BLaER1 (cell line): ENCODE data around the gene ZNF407.

Experiments
- H3K27ac ChIP-seq: shearing (Covaris generic); formaldehyde crosslinking; 2 replicates; pipeline ENCODE4 v1.8.1; 2022
- H3K27me3 ChIP-seq: shearing (Covaris generic); formaldehyde crosslinking; 2 replicates; pipeline ENCODE4 v1.8.1; 2022
- H3K36me3 ChIP-seq: shearing (Covaris generic); formaldehyde crosslinking; 2 replicates; pipeline ENCODE4 v1.8.1; 2022
- H3K4me1 ChIP-seq: shearing (Covaris generic); formaldehyde crosslinking; 2 replicates; pipeline ENCODE4 v1.8.1; 2022
- H3K4me2 ChIP-seq: shearing (Covaris generic); formaldehyde crosslinking; 2 replicates; pipeline ENCODE4 v1.8.1; 2022
- H3K4me3 ChIP-seq: shearing (Covaris generic); formaldehyde crosslinking; 2 replicates; pipeline ENCODE4 v1.8.1; 2022
- H3K9ac ChIP-seq: shearing (Covaris generic); formaldehyde crosslinking; 2 replicates; pipeline ENCODE4 v1.8.1; 2022
- H3K9me3 ChIP-seq: shearing (Covaris generic); formaldehyde crosslinking; 2 replicates; pipeline ENCODE4 v1.8.1; 2022
- H4K20me1 ChIP-seq: shearing (Covaris generic); formaldehyde crosslinking; 2 replicates; pipeline ENCODE4 v1.8.1; 2022
- Cebpa-rat ChIP-seq: shearing (Covaris generic); IDR thresholded peaks from 2 replicates; pipeline ENCODE4 v1.8.1; 2022

ZNF407 gene

GRCh38 chr18:75066021-75066880, 468.6 kb downstream of the ZNF407 start:
- peaks cover 27% of the 10 kb centered on the region for H3K36me3 ChIP-seq
- no peaks in the 10 kb centered on the region for H3K9me3 ChIP-seq
- H3K4me2 ChIP-seq, result no peak overlapping the region
- no peak overlapping the region for H3K4me3 ChIP-seq
- no peaks in the 10 kb centered on the region for H4K20me1 ChIP-seq
- no peaks in the 10 kb centered on the region for H3K27me3 ChIP-seq
- TF ChIP-seq Cebpa-rat, result no peak
- H3K9ac ChIP-seq, result no peak overlapping the region
- no peak overlapping the region for H3K27ac ChIP-seq
- H3K4me1 ChIP-seq, result peaks cover 19% of the 10 kb centered on the region

GRCh38 chr18:75066936-75067335, 469.3 kb downstream of the ZNF407 start:
- Histone ChIP-seq H3K27me3 (no peaks in the 10 kb centered on the region), H3K9ac (no peak overlapping the region), H3K4me2 (no peak overlapping the region), H3K9me3 (no peaks in the 10 kb centered on the region), H4K20me1 (no peaks in the 10 kb centered on the region), H3K36me3 (peaks cover 27% of the 10 kb centered on the region), H3K4me1 (peaks cover 25% of the 10 kb centered on the region), H3K27ac (no peak overlapping the region), H3K4me3 (no peak overlapping the region)
- no peak for TF ChIP-seq Cebpa-rat

- TF ChIP-seq Cebpa-rat, result no peak
- H4K20me1 ChIP-seq, result no peaks in the 10 kb centered on the region
- peaks cover 32% of the 10 kb centered on the region for H3K4me1 ChIP-seq
- no peaks in the 10 kb centered on the region for H3K27me3 ChIP-seq
- H3K27ac ChIP-seq, result no peak overlapping the region
- H3K36me3 ChIP-seq, result peaks cover 23% of the 10 kb centered on the region
- H3K4me3 ChIP-seq, result no peak overlapping the region
- H3K4me2 ChIP-seq, result no peak overlapping the region
- no peak overlapping the region for H3K9ac ChIP-seq
- peaks cover 7% of the 10 kb centered on the region; the same call in 1 of the 2 replicates for H3K9me3 ChIP-seq
Observed at GRCh38 chr18:75067996-75068645, 470.5 kb downstream of the ZNF407 start.

GRCh38 chr18:75068682-75069435, 471.2 kb downstream of the ZNF407 start:
- no peak overlapping the region for H3K9ac ChIP-seq
- peaks cover 15% of the 10 kb centered on the region for H3K36me3 ChIP-seq
- H3K27me3 ChIP-seq, result no peaks in the 10 kb centered on the region
- peaks cover 7% of the 10 kb centered on the region; the same call in 1 of the 2 replicates for H3K9me3 ChIP-seq
- no peak for TF ChIP-seq Cebpa-rat
- no peak overlapping the region for H3K4me2 ChIP-seq
- H3K4me3 ChIP-seq, result no peak overlapping the region
- no peaks in the 10 kb centered on the region for H4K20me1 ChIP-seq
- peaks cover 32% of the 10 kb centered on the region for H3K4me1 ChIP-seq
- H3K27ac ChIP-seq, result no peak overlapping the region

- H3K4me1 ChIP-seq, result peaks cover 32% of the 10 kb centered on the region
- TF ChIP-seq Cebpa-rat, result no peak
- H3K9ac ChIP-seq, result peak overlapping the region; percentile 68; the same call in 1 of the 2 replicates
- 0 out of 2 replicates have a peak, but pooled peaks cover 6% of the 10 kb centered on the region for H3K36me3 ChIP-seq
- no peaks in the 10 kb centered on the region for H3K27me3 ChIP-seq
- peak overlapping the region; percentile 53 for H3K4me3 ChIP-seq
- peaks cover 7% of the 10 kb centered on the region; the same call in 1 of the 2 replicates for H3K9me3 ChIP-seq
- peak overlapping the region; percentile 72 for H3K27ac ChIP-seq
- no peaks in the 10 kb centered on the region for H4K20me1 ChIP-seq
- peak overlapping the region; percentile 81 for H3K4me2 ChIP-seq
Observed at GRCh38 chr18:75070235-75070624, 472.6 kb downstream of the ZNF407 start.

GRCh38 chr18:75070625-75071483, 473.2 kb downstream of the ZNF407 start:
- Histone ChIP-seq H3K4me2 (peak overlapping the region; percentile 81), H3K36me3 (0 out of 2 replicates have a peak, but pooled peaks cover 2% of the 10 kb centered on the region), H4K20me1 (no peaks in the 10 kb centered on the region), H3K27me3 (no peaks in the 10 kb centered on the region), H3K9me3 (peaks cover 7% of the 10 kb centered on the region; the same call in 1 of the 2 replicates), H3K4me3 (peak overlapping the region; percentile 53), H3K27ac (peak overlapping the region; percentile 72), H3K9ac (peak overlapping the region; percentile 68; the same call in 1 of the 2 replicates), H3K4me1 (peaks cover 32% of the 10 kb centered on the region)
- TF ChIP-seq Cebpa-rat, result no peak

GRCh38 chr18:75071484-75071785, 473.8 kb downstream of the ZNF407 start:
- H3K9ac ChIP-seq, result peak overlapping the region; percentile 68; the same call in 1 of the 2 replicates
- H3K4me3 ChIP-seq, result peak overlapping the region; percentile 53
- no peaks in the 10 kb centered on the region for H3K27me3 ChIP-seq
- H3K36me3 ChIP-seq, result no peaks in the 10 kb centered on the region
- H3K9me3 ChIP-seq, result peaks cover 12% of the 10 kb centered on the region
- H3K4me2 ChIP-seq, result peak overlapping the region; percentile 81
- no peak for TF ChIP-seq Cebpa-rat
- H4K20me1 ChIP-seq, result no peaks in the 10 kb centered on the region
- peak overlapping the region; percentile 72 for H3K27ac ChIP-seq
- peaks cover 32% of the 10 kb centered on the region for H3K4me1 ChIP-seq

- no peaks in the 10 kb centered on the region for H4K20me1 ChIP-seq
- peaks cover 18% of the 10 kb centered on the region for H3K9me3 ChIP-seq
- H3K27me3 ChIP-seq, result no peaks in the 10 kb centered on the region
- peak overlapping the region; percentile 53; the same call in 1 of the 2 replicates for H3K4me3 ChIP-seq
- no peak overlapping the region for H3K9ac ChIP-seq
- peak overlapping the region; percentile 81 for H3K4me2 ChIP-seq
- no peak for TF ChIP-seq Cebpa-rat
- H3K4me1 ChIP-seq, result peaks cover 32% of the 10 kb centered on the region
- H3K27ac ChIP-seq, result peak overlapping the region; percentile 72
- no peaks in the 10 kb centered on the region for H3K36me3 ChIP-seq
Observed at GRCh38 chr18:75071866-75072671, 474.4 kb downstream of the ZNF407 start.
